ENCODE results near the gene CC2D2B.

The CC2D2B gene

DNA sequence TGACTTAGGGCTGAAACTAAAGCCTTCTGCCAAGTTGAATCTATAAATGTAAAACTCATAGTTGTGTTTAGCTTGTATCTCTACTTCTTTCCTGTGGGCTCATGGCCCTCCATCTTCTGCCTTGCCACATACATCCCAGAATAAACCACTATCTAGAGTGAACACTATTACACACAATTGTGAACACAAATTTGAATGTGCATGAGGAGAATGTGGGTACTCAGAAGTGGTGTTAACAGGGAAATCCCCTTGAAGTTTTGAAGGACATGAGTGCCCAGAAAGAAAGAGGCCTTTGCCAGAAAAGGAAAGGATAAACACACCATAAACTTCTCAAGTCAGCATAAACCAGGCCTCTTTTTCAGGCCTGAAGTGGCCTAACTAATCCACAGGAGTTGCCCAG, 115.4 kb downstream of the CC2D2B start:
- H3K4me3 ChIP-seq (ENCODE audit: control insufficient read depth, low read depth, low read length), result no peak overlapping the region
- DNase-seq (ENCODE audit: low read depth), result no peak
- TF ChIP-seq, protein P1, sequence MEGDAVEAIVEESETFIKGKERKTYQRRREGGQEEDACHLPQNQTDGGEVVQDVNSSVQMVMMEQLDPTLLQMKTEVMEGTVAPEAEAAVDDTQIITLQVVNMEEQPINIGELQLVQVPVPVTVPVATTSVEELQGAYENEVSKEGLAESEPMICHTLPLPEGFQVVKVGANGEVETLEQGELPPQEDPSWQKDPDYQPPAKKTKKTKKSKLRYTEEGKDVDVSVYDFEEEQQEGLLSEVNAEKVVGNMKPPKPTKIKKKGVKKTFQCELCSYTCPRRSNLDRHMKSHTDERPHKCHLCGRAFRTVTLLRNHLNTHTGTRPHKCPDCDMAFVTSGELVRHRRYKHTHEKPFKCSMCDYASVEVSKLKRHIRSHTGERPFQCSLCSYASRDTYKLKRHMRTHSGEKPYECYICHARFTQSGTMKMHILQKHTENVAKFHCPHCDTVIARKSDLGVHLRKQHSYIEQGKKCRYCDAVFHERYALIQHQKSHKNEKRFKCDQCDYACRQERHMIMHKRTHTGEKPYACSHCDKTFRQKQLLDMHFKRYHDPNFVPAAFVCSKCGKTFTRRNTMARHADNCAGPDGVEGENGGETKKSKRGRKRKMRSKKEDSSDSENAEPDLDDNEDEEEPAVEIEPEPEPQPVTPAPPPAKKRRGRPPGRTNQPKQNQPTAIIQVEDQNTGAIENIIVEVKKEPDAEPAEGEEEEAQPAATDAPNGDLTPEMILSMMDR (conservative IDR thresholded peaks at IDR 0.05; ENCODE audit: control insufficient read depth, insufficient read depth, low read depth, low read length), result no peak

- DNase-seq (ENCODE audit: low read depth), result peak; percentile 9
- H3K4me3 ChIP-seq (ENCODE audit: control insufficient read depth, low read depth, low read length), result no peak overlapping the region
- TF ChIP-seq, protein P1 (conservative IDR thresholded peaks at IDR 0.05; ENCODE audit: control insufficient read depth, insufficient read depth, low read depth, low read length), result peak; percentile 25
Observed at GRCh38 chr10:96025566-96025965, 117.8 kb downstream of the CC2D2B start.

DNA sequence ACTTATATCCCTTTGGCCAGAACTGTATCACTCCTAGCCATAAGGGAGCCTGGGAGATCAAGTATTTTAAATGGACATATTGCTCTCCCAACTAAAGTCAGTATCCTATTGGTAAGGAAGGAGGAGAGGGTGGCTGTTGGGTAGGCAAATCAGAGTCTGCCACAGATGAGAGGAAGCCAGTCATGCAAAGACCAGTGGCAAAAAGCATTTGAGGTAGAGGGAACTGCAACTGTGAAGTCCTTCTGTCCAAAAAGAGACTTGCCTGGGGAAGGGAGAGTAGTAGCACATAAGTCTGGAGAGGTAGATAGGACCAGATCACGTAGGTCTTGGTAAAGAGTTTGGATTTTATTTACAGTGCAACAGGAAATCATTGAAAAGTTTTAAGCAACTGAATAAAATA, 126.8 kb downstream of the CC2D2B start:
- TF ChIP-seq, protein P1 (conservative IDR thresholded peaks at IDR 0.05; ENCODE audit: control insufficient read depth, insufficient read depth, low read depth, low read length), result no peak
- DNase-seq (ENCODE audit: low read depth), result no peak
- no peak overlapping the region for H3K4me3 ChIP-seq (ENCODE audit: control insufficient read depth, low read depth, low read length)

- TF ChIP-seq, protein P1 (conservative IDR thresholded peaks at IDR 0.05; ENCODE audit: control insufficient read depth, insufficient read depth, low read depth, low read length), result no peak
- no peak for DNase-seq (ENCODE audit: low read depth)
- H3K4me3 ChIP-seq (ENCODE audit: control insufficient read depth, low read depth, low read length), result no peak overlapping the region
Observed at GRCh38 chr10:96038476-96039387, 131.0 kb downstream of the CC2D2B start.

- no peak for DNase-seq (ENCODE audit: low read depth)
- no peak overlapping the region for H3K4me3 ChIP-seq (ENCODE audit: control insufficient read depth, low read depth, low read length)
- TF ChIP-seq, protein P1 (conservative IDR thresholded peaks at IDR 0.05; ENCODE audit: control insufficient read depth, insufficient read depth, low read depth, low read length), result no peak
Observed at GRCh38 chr10:96041146-96041545, 133.4 kb downstream of the CC2D2B start.

DNA sequence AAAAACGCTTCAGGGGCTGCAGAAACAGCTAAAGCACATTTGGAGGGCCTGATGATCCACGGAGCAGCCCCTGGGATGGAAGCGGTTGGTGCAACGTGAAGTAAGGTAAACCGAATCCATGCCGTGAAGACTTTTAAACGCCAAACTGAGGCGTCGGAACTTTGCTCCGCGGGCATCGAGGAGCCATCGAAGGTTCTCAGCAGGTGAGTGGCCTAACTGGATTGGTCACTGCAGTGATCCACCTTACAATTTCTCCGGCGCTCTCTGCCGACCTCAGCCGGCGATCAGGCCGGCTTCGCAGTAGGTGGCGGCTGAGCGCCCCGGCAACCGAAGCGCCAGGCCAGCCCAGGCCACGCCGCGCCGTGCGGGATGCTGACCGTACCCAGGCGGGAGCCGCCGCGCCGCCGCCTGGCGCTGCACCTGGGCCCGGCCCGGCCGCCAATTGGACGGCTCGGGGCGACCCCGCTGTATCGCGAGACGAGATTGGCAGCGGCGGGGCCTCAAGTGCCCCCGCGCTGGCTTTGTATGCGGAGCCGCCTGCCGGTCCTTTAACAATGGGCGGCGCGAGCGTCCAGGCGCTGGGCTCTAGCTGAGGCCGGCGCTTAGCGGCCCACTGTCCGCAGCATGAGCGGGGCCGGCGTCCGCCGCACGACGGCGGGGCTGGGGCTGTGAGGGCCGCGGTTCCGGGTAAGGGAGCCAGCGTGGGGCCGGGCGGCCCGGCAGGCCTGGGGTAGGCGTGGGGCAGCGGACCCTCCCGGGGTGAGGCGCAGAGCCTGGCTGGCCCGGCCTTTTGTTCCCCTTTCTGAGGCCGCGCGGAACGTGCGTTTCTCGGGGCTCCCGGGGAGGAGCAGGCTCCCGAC, 135.5 kb downstream of the CC2D2B start, which contains the start of gene CCNJ:
TSS of gene CCNJ (plus strand) at position 551 of the 860 bp plus-strand sequence. CDS start 811 bp downstream, outside the sequence.
- TF ChIP-seq, protein P1 (conservative IDR thresholded peaks at IDR 0.05; ENCODE audit: control insufficient read depth, insufficient read depth, low read depth, low read length), result no peak
- peak within 1 kb of the TSS; percentile 82 for H3K4me3 ChIP-seq (ENCODE audit: control insufficient read depth, low read depth, low read length)
- peak; percentile 81 for DNase-seq (ENCODE audit: low read depth)
